IMR-90 (cell line): ENCODE results near the gene VILL.
"Not testable (repeated sequence)": the region's sequence is repeated elsewhere in the genome, so short reads cannot be mapped to it uniquely, and the experiment has no call there.

Source experiments
- MAFK ChIP-seq: IDR thresholded peaks from 2 replicates; pipeline ENCODE4 v1.6.1; 2012; ENCODE audit warnings: low read depth, low read length, improper control_type of control experiment
- MXI1 ChIP-seq: IDR thresholded peaks from 2 replicates; pipeline ENCODE4 v1.6.1; 2012; ENCODE audit warnings: low read depth, mild to moderate bottlenecking, low read length, moderate library complexity, borderline replicate concordance
- POLR2A ChIP-seq: IDR thresholded peaks from 2 replicates; pipeline ENCODE4 v1.6.1; 2012; ENCODE audit warnings: mild to moderate bottlenecking, low read depth, low read length
- TF ChIP-seq, protein P1 (sequence below): conservative IDR thresholded peaks from 2 replicates; pipeline ENCODE4 v1.5.1; 2012; ENCODE audit warnings: mild to moderate bottlenecking, low read depth, low read length, improper control_type of control experiment
- TF ChIP-seq, protein P2 (sequence below): fragments of 150-350 bp; IDR thresholded peaks from 2 replicates; pipeline ENCODE4 v1.6.1; 2016; ENCODE audit warnings: low read depth, mild to moderate bottlenecking, low read length, moderate library complexity, borderline replicate concordance
- TF ChIP-seq, protein P3 (sequence below): fragments of 150-350 bp; IDR thresholded peaks from 2 replicates; pipeline ENCODE4 v1.6.1; 2017; ENCODE audit warnings: mild to moderate bottlenecking, antibody characterized with exemption, low read length, low read depth

DNA sequence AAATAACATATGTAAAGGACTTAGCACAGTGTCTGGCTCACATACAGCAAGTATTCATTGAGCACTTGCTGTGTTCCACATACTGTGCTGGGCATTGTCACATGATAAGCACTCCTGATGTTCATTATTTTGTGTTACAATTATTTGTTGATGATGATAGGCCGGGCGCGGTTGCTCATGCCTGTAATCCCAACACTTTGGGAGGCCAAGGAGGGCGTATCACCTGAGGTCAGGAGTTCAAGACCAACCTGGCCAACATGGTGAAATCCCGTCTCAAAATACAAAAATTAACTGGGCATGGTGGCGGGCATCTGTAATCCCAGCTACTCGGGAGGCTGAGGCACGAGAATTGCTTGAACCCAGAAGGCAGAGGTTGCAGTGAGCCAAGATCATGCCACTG is 18.5 kb upstream of the VILL start:
- TF ChIP-seq, protein P1, sequence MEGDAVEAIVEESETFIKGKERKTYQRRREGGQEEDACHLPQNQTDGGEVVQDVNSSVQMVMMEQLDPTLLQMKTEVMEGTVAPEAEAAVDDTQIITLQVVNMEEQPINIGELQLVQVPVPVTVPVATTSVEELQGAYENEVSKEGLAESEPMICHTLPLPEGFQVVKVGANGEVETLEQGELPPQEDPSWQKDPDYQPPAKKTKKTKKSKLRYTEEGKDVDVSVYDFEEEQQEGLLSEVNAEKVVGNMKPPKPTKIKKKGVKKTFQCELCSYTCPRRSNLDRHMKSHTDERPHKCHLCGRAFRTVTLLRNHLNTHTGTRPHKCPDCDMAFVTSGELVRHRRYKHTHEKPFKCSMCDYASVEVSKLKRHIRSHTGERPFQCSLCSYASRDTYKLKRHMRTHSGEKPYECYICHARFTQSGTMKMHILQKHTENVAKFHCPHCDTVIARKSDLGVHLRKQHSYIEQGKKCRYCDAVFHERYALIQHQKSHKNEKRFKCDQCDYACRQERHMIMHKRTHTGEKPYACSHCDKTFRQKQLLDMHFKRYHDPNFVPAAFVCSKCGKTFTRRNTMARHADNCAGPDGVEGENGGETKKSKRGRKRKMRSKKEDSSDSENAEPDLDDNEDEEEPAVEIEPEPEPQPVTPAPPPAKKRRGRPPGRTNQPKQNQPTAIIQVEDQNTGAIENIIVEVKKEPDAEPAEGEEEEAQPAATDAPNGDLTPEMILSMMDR, result not testable (repeated sequence)
- not testable (repeated sequence) for TF ChIP-seq MXI1, POLR2A, MAFK
- TF ChIP-seq, protein P2, sequence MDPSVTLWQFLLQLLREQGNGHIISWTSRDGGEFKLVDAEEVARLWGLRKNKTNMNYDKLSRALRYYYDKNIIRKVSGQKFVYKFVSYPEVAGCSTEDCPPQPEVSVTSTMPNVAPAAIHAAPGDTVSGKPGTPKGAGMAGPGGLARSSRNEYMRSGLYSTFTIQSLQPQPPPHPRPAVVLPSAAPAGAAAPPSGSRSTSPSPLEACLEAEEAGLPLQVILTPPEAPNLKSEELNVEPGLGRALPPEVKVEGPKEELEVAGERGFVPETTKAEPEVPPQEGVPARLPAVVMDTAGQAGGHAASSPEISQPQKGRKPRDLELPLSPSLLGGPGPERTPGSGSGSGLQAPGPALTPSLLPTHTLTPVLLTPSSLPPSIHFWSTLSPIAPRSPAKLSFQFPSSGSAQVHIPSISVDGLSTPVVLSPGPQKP, result not testable (repeated sequence)
- TF ChIP-seq, protein P3, sequence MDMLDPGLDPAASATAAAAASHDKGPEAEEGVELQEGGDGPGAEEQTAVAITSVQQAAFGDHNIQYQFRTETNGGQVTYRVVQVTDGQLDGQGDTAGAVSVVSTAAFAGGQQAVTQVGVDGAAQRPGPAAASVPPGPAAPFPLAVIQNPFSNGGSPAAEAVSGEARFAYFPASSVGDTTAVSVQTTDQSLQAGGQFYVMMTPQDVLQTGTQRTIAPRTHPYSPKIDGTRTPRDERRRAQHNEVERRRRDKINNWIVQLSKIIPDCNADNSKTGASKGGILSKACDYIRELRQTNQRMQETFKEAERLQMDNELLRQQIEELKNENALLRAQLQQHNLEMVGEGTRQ, result not testable (repeated sequence)
